GM12872 (cell line): ENCODE measurements around the gene IRAK4.

Experiments used
- CTCF ChIP-seq: IDR thresholded peaks from 3 replicates; pipeline ENCODE4 v1.5.1; 2011; ENCODE audit warnings: low read depth, mild to moderate bottlenecking, low read length, moderate library complexity; ENCODE audit not compliant: insufficient read depth

The IRAK4 gene

GRCh38 chr12:43758728-43759563 lies at the start of gene IRAK4, which contains the start of gene PUS7L:
TSS of gene IRAK4 (plus strand) at chr12:43758951. CDS start at chr12:43768112, 9,161 bp downstream.
TSS of gene PUS7L (minus strand) at chr12:43758790. CDS start at chr12:43755245, 3,545 bp downstream.
- TF ChIP-seq CTCF: peak; percentile 52

- no peak for TF ChIP-seq CTCF
Observed at GRCh38 chr12:43711348-43711747, 47.4 kb upstream of the IRAK4 start.

- no peak for TF ChIP-seq CTCF
Observed at GRCh38 chr12:43722621-43723020, 36.1 kb upstream of the IRAK4 start.

- TF ChIP-seq CTCF: no peak
Observed at GRCh38 chr12:43723134-43723533, 35.6 kb upstream of the IRAK4 start.

- TF ChIP-seq CTCF: no peak
Observed at GRCh38 chr12:43728117-43728516, 30.6 kb upstream of the IRAK4 start.

- no peak for TF ChIP-seq CTCF
Observed at GRCh38 chr12:43728698-43729097, 30.1 kb upstream of the IRAK4 start.

GRCh38 chr12:43730283-43730682 lies 28.5 kb upstream of the IRAK4 start:
- no peak for TF ChIP-seq CTCF
